Activated T-helper 17 cell treated with anti-CD3 and anti-CD28 coated beads, Interleukin-2, amount 50 U/mL, for 72 hours (primary cell): ENCODE measurements around the gene MAPKAPK2. TPM values are rescaled to one million over a fixed set of nuclear protein-coding genes. Genes with fewer than 3 reads are reported as not detected.

Experiments
- ATAC-seq: fragments of 150-1000 bp; cut with Tn5 transposase; replicated peaks from 2 replicates; pipeline ENCODE4 v1.10.0; 2021; ENCODE audit warnings: mild to moderate bottlenecking, moderate library complexity
- H3K27ac Mint-ChIP-seq: one replicate; pipeline ENCODE4 v1.8.0; 2022; ENCODE audit warnings: mixed read lengths
- H3K27me3 Mint-ChIP-seq: one replicate; pipeline ENCODE4 v1.8.0; 2022; ENCODE audit warnings: mixed read lengths
- H3K36me3 Mint-ChIP-seq: one replicate; pipeline ENCODE4 v1.8.0; 2022; ENCODE audit warnings: low read depth, mild to moderate bottlenecking, mixed read lengths
- H3K4me1 Mint-ChIP-seq: one replicate; pipeline ENCODE4 v1.8.0; 2022; ENCODE audit warnings: mixed read lengths
- H3K4me3 Mint-ChIP-seq: one replicate; pipeline ENCODE4 v1.8.0; 2022; ENCODE audit warnings: mild to moderate bottlenecking, mixed read lengths
- H3K9me3 Mint-ChIP-seq: one replicate; pipeline ENCODE4 v1.8.0; 2022; ENCODE audit warnings: mixed read lengths
- total RNA-seq, 2 donors: library from RNA; stranded (reverse); gene quantifications; one replicate each; pipeline ENCODE4 v1.2.3, GENCODE V29; 2022

Gene MAPKAPK2
- total RNA-seq, 2 donors from 2014 or later: 64.6 to 85.3 TPM

GRCh38 chr1:206684003-206684402 is 702 bp upstream of the MAPKAPK2 start:
- H3K27me3 Mint-ChIP-seq: no peaks in the 10 kb centered on the region
- H3K4me1 Mint-ChIP-seq: peaks cover 44% of the 10 kb centered on the region
- H3K36me3 Mint-ChIP-seq: peaks cover 28% of the 10 kb centered on the region
- peak overlapping the region; percentile 22 for H3K27ac Mint-ChIP-seq
- ATAC-seq: no peak
- peak overlapping the region; percentile 98 for H3K4me3 Mint-ChIP-seq
- no peaks in the 10 kb centered on the region for H3K9me3 Mint-ChIP-seq

- peaks cover 48% of the 10 kb centered on the region for H3K4me1 Mint-ChIP-seq
- peak overlapping the region; percentile 96 for H3K27ac Mint-ChIP-seq
- H3K36me3 Mint-ChIP-seq: peaks cover 40% of the 10 kb centered on the region
- no peaks in the 10 kb centered on the region for H3K27me3 Mint-ChIP-seq
- H3K9me3 Mint-ChIP-seq: no peaks in the 10 kb centered on the region
- H3K4me3 Mint-ChIP-seq: peak overlapping the region; percentile 98
- ATAC-seq: peak; percentile 47
Measured at GRCh38 chr1:206685334-206685768, 646 bp downstream of the MAPKAPK2 start.

GRCh38 chr1:206685769-206686477 is 1.2 kb downstream of the MAPKAPK2 start:
- peak overlapping the region; percentile 96 for H3K27ac Mint-ChIP-seq
- no peaks in the 10 kb centered on the region for H3K27me3 Mint-ChIP-seq
- peaks cover 42% of the 10 kb centered on the region for H3K36me3 Mint-ChIP-seq
- peak overlapping the region; percentile 98 for H3K4me3 Mint-ChIP-seq
- no peaks in the 10 kb centered on the region for H3K9me3 Mint-ChIP-seq
- peaks cover 50% of the 10 kb centered on the region for H3K4me1 Mint-ChIP-seq
- peak; percentile 74 for ATAC-seq

- H3K27ac Mint-ChIP-seq: peak overlapping the region; percentile 96
- no peaks in the 10 kb centered on the region for H3K9me3 Mint-ChIP-seq
- peak; percentile 23 for ATAC-seq
- H3K27me3 Mint-ChIP-seq: no peaks in the 10 kb centered on the region
- peaks cover 52% of the 10 kb centered on the region for H3K4me1 Mint-ChIP-seq
- H3K36me3 Mint-ChIP-seq: peaks cover 42% of the 10 kb centered on the region
- peak overlapping the region; percentile 98 for H3K4me3 Mint-ChIP-seq
Measured at GRCh38 chr1:206686478-206687249, 2.0 kb downstream of the MAPKAPK2 start.

GRCh38 chr1:206687251-206687914 is 2.7 kb downstream of the MAPKAPK2 start:
- H3K4me3 Mint-ChIP-seq: peak overlapping the region; percentile 98

GRCh38 chr1:206687915-206688442 is 3.3 kb downstream of the MAPKAPK2 start:
- Mint-ChIP-seq H3K9me3 (no peaks in the 10 kb centered on the region), H3K27ac (peak overlapping the region; percentile 96), H3K36me3 (peaks cover 52% of the 10 kb centered on the region), H3K27me3 (no peaks in the 10 kb centered on the region), H3K4me3 (peak overlapping the region; percentile 98), H3K4me1 (peaks cover 58% of the 10 kb centered on the region)
- peak; percentile 6 for ATAC-seq

More at GRCh38 chr1:206687251-206687914, 2.7 kb downstream of the MAPKAPK2 start:
- Mint-ChIP-seq H3K9me3 (no peaks in the 10 kb centered on the region), H3K27me3 (no peaks in the 10 kb centered on the region), H3K4me1 (peaks cover 57% of the 10 kb centered on the region), H3K27ac (peak overlapping the region; percentile 96), H3K36me3 (peaks cover 47% of the 10 kb centered on the region)
- ATAC-seq: no peak

- Mint-ChIP-seq H3K4me1 (peaks cover 64% of the 10 kb centered on the region), H3K36me3 (peaks cover 77% of the 10 kb centered on the region), H3K27ac (peak overlapping the region; percentile 81), H3K9me3 (no peaks in the 10 kb centered on the region), H3K4me3 (no peak overlapping the region), H3K27me3 (no peaks in the 10 kb centered on the region)
- no peak for ATAC-seq
Measured at GRCh38 chr1:206690516-206690915, 5.8 kb downstream of the MAPKAPK2 start.

GRCh38 chr1:206691604-206692003 is 6.9 kb downstream of the MAPKAPK2 start:
- Mint-ChIP-seq H3K36me3 (peaks cover 81% of the 10 kb centered on the region), H3K27me3 (no peaks in the 10 kb centered on the region), H3K4me3 (no peak overlapping the region), H3K4me1 (peaks cover 74% of the 10 kb centered on the region), H3K27ac (peak overlapping the region; percentile 60), H3K9me3 (no peaks in the 10 kb centered on the region)
- ATAC-seq: no peak

GRCh38 chr1:206693029-206693428 is 8.3 kb downstream of the MAPKAPK2 start:
- no peak overlapping the region for H3K4me3 Mint-ChIP-seq
- no peaks in the 10 kb centered on the region for H3K27me3 Mint-ChIP-seq
- H3K9me3 Mint-ChIP-seq: no peaks in the 10 kb centered on the region
- peaks cover 81% of the 10 kb centered on the region for H3K36me3 Mint-ChIP-seq
- no peak for ATAC-seq
- peak overlapping the region; percentile 82 for H3K27ac Mint-ChIP-seq
- H3K4me1 Mint-ChIP-seq: peaks cover 69% of the 10 kb centered on the region

- no peak for ATAC-seq
- H3K4me1 Mint-ChIP-seq: peaks cover 66% of the 10 kb centered on the region
- H3K4me3 Mint-ChIP-seq: no peak overlapping the region
- H3K9me3 Mint-ChIP-seq: no peaks in the 10 kb centered on the region
- peak overlapping the region; percentile 82 for H3K27ac Mint-ChIP-seq
- H3K36me3 Mint-ChIP-seq: peaks cover 81% of the 10 kb centered on the region
- no peaks in the 10 kb centered on the region for H3K27me3 Mint-ChIP-seq
Measured at GRCh38 chr1:206693592-206693991, 8.9 kb downstream of the MAPKAPK2 start.

- Mint-ChIP-seq H3K4me1 (peaks cover 66% of the 10 kb centered on the region), H3K27ac (peak overlapping the region; percentile 82), H3K4me3 (no peak overlapping the region), H3K9me3 (no peaks in the 10 kb centered on the region), H3K36me3 (peaks cover 82% of the 10 kb centered on the region), H3K27me3 (no peaks in the 10 kb centered on the region)
- no peak for ATAC-seq
Measured at GRCh38 chr1:206694171-206695124, 9.7 kb downstream of the MAPKAPK2 start.

- Mint-ChIP-seq H3K9me3 (no peaks in the 10 kb centered on the region), H3K27ac (peak overlapping the region; percentile 55), H3K4me3 (no peak overlapping the region), H3K4me1 (peaks cover 62% of the 10 kb centered on the region), H3K27me3 (no peaks in the 10 kb centered on the region), H3K36me3 (peaks cover 74% of the 10 kb centered on the region)
- no peak for ATAC-seq
Measured at GRCh38 chr1:206695733-206696132, 11.0 kb downstream of the MAPKAPK2 start.

- no peaks in the 10 kb centered on the region for H3K27me3 Mint-ChIP-seq
- peaks cover 74% of the 10 kb centered on the region for H3K36me3 Mint-ChIP-seq
- ATAC-seq: peak; percentile 75
- no peaks in the 10 kb centered on the region for H3K9me3 Mint-ChIP-seq
- H3K27ac Mint-ChIP-seq: peak overlapping the region; percentile 55
- peak overlapping the region; percentile 25 for H3K4me3 Mint-ChIP-seq
- H3K4me1 Mint-ChIP-seq: peaks cover 57% of the 10 kb centered on the region
Measured at GRCh38 chr1:206696812-206697585, 12.3 kb downstream of the MAPKAPK2 start.
